SU-DHL-6 (cell line): Measurements from ENCODE around the gene LRRTM3.

ENCODE experiments used
- H2AFZ ChIP-seq: fragments of 200-600 bp; sonication (generic); 2 replicates; pipeline ENCODE4 v1.6.1; 2014; ENCODE audit warnings: low read depth, mild to moderate bottlenecking, moderate library complexity, mixed read lengths, antibody characterized with exemption, low read length; ENCODE audit not compliant: severe bottlenecking
- H3F3A ChIP-seq: fragments of 200-600 bp; shearing (Covaris generic); 2 replicates; pipeline ENCODE4 v1.6.0; 2016; ENCODE audit warnings: antibody characterized with exemption, mild to moderate bottlenecking; ENCODE audit not compliant: insufficient read depth
- H3K27ac ChIP-seq: fragments of 200-600 bp; sonication (generic); 2 replicates; pipeline ENCODE4 v1.5.1; 2016; ENCODE audit warnings: low read depth, mild to moderate bottlenecking, low read length, moderate library complexity, mixed read lengths
- H3K27me3 ChIP-seq: fragments of 200-600 bp; sonication (generic), shearing (Covaris generic); 2 replicates; pipeline ENCODE4 v1.6.0; 2014; ENCODE audit warnings: mild to moderate bottlenecking, low read length
- H3K36me3 ChIP-seq: fragments of 200-600 bp; sonication (generic); 2 replicates; pipeline ENCODE4 v1.6.1; 2014; ENCODE audit warnings: mild to moderate bottlenecking, low read length, mixed read lengths
- H3K4me2 ChIP-seq: fragments of 300-600, 200-600 bp; shearing (Covaris generic), sonication (generic); 2 replicates; pipeline ENCODE4 v1.6.0; 2014; ENCODE audit warnings: low read length, low read depth, mild to moderate bottlenecking; ENCODE audit not compliant: poor library complexity, severe bottlenecking
- H3K4me3 ChIP-seq: fragments of 200-600 bp; sonication (generic); 2 replicates; pipeline ENCODE4 v1.5.1; 2014; ENCODE audit warnings: antibody characterized with exemption, low read length, mild to moderate bottlenecking, mixed read lengths; ENCODE audit not compliant: insufficient read depth, poor library complexity, severe bottlenecking
- H3K79me2 ChIP-seq: fragments of 200-600 bp; sonication (generic); 2 replicates; pipeline ENCODE4 v1.6.1; 2014; ENCODE audit warnings: mild to moderate bottlenecking, low read length, moderate library complexity; ENCODE audit not compliant: insufficient read depth
- H3K9ac ChIP-seq: fragments of 200-600 bp; sonication (generic); 2 replicates; pipeline ENCODE4 v1.7.0; 2014; ENCODE audit warnings: mild to moderate bottlenecking, low read length
- H3K9me2 ChIP-seq: fragments of 200-600 bp; sonication (generic); replicated peaks from 2 replicates; pipeline ENCODE4 v1.6.1; 2014; ENCODE audit warnings: low read length; ENCODE audit not compliant: insufficient read depth
- H3K9me3 ChIP-seq: fragments of 200-600 bp; sonication (generic); 2 replicates; pipeline ENCODE4 v1.6.1; 2014; ENCODE audit warnings: low read length, mixed read lengths; ENCODE audit not compliant: insufficient read depth
- H4K20me1 ChIP-seq: fragments of 200-600 bp; sonication (generic); 2 replicates; pipeline ENCODE4 v1.6.1; 2014; ENCODE audit warnings: low read depth, mild to moderate bottlenecking, antibody characterized with exemption, low read length, moderate library complexity, mixed read lengths
- EZH2phosphoT487 ChIP-seq: fragments of 200-600 bp; sonication (generic), shearing (Covaris generic); conservative IDR thresholded peaks from 2 replicates; pipeline ENCODE4 v1.6.1; 2018; ENCODE audit warnings: mild to moderate bottlenecking, antibody characterized with exemption, low read length, moderate library complexity, mixed read lengths
- TF ChIP-seq, protein P1 (sequence below): fragments of 200-600 bp; sonication (generic); IDR thresholded peaks from one replicate; pipeline ENCODE4 v1.5.1; 2017; ENCODE audit warnings: antibody characterized with exemption, mild to moderate bottlenecking, low read length, moderate library complexity; ENCODE audit not compliant: insufficient read depth, poor library complexity, severe bottlenecking

Gene LRRTM3

DNA sequence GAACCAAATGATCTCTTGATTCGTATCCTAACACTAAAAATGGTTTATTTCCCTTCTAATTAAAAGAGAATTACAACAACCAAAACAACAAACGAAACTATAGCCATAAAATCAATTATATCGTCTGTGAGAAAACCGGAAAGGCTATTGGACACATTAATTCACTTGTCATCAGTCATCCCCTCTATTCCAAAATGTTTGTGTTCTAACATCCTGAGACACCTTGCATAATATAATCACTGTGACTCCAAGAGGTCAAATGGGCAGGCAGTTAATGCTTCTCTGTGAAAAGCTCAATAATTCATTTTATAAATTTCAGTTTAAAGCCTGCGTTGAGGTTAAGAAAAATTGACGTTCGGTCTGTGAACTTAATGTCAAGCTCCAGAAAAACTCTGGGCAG is 463 bp upstream of the LRRTM3 start:
- no peaks in the 10 kb centered on the region for H3F3A ChIP-seq
- H3K9ac ChIP-seq = no peak overlapping the region
- TF ChIP-seq, protein P1, sequence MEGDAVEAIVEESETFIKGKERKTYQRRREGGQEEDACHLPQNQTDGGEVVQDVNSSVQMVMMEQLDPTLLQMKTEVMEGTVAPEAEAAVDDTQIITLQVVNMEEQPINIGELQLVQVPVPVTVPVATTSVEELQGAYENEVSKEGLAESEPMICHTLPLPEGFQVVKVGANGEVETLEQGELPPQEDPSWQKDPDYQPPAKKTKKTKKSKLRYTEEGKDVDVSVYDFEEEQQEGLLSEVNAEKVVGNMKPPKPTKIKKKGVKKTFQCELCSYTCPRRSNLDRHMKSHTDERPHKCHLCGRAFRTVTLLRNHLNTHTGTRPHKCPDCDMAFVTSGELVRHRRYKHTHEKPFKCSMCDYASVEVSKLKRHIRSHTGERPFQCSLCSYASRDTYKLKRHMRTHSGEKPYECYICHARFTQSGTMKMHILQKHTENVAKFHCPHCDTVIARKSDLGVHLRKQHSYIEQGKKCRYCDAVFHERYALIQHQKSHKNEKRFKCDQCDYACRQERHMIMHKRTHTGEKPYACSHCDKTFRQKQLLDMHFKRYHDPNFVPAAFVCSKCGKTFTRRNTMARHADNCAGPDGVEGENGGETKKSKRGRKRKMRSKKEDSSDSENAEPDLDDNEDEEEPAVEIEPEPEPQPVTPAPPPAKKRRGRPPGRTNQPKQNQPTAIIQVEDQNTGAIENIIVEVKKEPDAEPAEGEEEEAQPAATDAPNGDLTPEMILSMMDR = no peak
- TF ChIP-seq EZH2phosphoT487 = no peak
- no peak overlapping the region for H2AFZ ChIP-seq
- H4K20me1 ChIP-seq = no peaks in the 10 kb centered on the region
- no peaks in the 10 kb centered on the region for H3K79me2 ChIP-seq
- no peak overlapping the region for H3K4me3 ChIP-seq
- no peaks in the 10 kb centered on the region for H3K9me2 ChIP-seq
- no peaks in the 10 kb centered on the region for H3K36me3 ChIP-seq
- H3K9me3 ChIP-seq = no peaks in the 10 kb centered on the region
- H3K4me2 ChIP-seq = no peak overlapping the region
- H3K27ac ChIP-seq = no peak overlapping the region
- no peaks in the 10 kb centered on the region for H3K27me3 ChIP-seq

DNA sequence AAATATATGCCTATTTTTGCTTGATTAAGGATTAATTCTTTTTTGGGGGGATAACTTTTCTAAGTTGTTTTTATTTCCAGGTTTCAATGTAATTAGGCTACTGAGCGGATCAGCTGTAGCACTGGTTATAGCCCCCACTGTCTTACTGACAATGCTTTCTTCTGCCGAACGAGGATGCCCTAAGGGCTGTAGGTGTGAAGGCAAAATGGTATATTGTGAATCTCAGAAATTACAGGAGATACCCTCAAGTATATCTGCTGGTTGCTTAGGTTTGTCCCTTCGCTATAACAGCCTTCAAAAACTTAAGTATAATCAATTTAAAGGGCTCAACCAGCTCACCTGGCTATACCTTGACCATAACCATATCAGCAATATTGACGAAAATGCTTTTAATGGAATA is 1.0 kb downstream of the LRRTM3 start:
- H3K27me3 ChIP-seq = no peaks in the 10 kb centered on the region
- no peaks in the 10 kb centered on the region for H3F3A ChIP-seq
- H3K9me3 ChIP-seq = no peaks in the 10 kb centered on the region
- H3K4me3 ChIP-seq = no peak overlapping the region
- no peaks in the 10 kb centered on the region for H3K36me3 ChIP-seq
- no peak overlapping the region for H3K27ac ChIP-seq
- H3K4me2 ChIP-seq = no peak overlapping the region
- H3K79me2 ChIP-seq = no peaks in the 10 kb centered on the region
- H3K9me2 ChIP-seq = no peaks in the 10 kb centered on the region
- no peak overlapping the region for H3K9ac ChIP-seq
- H4K20me1 ChIP-seq = no peaks in the 10 kb centered on the region
- no peak overlapping the region for H2AFZ ChIP-seq
- no peak for TF ChIP-seq EZH2phosphoT487
- TF ChIP-seq, protein P1 = no peak

DNA sequence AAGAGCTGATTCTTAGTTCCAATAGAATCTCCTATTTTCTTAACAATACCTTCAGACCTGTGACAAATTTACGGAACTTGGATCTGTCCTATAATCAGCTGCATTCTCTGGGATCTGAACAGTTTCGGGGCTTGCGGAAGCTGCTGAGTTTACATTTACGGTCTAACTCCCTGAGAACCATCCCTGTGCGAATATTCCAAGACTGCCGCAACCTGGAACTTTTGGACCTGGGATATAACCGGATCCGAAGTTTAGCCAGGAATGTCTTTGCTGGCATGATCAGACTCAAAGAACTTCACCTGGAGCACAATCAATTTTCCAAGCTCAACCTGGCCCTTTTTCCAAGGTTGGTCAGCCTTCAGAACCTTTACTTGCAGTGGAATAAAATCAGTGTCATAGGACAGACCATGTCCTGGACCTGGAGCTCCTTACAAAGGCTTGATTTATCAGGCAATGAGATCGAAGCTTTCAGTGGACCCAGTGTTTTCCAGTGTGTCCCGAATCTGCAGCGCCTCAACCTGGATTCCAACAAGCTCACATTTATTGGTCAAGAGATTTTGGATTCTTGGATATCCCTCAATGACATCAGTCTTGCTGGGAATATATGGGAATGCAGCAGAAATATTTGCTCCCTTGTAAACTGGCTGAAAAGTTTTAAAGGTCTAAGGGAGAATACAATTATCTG is 1.6 kb downstream of the LRRTM3 start:
- no peak overlapping the region for H3K9ac ChIP-seq
- H3F3A ChIP-seq = no peaks in the 10 kb centered on the region
- H3K36me3 ChIP-seq = no peaks in the 10 kb centered on the region
- H3K27me3 ChIP-seq = no peaks in the 10 kb centered on the region
- no peak for TF ChIP-seq EZH2phosphoT487
- TF ChIP-seq, protein P1 = no peak
- H3K27ac ChIP-seq = no peak overlapping the region
- no peaks in the 10 kb centered on the region for H3K9me2 ChIP-seq
- no peak overlapping the region for H2AFZ ChIP-seq
- no peaks in the 10 kb centered on the region for H3K9me3 ChIP-seq
- H3K4me3 ChIP-seq = no peak overlapping the region
- no peaks in the 10 kb centered on the region for H4K20me1 ChIP-seq
- H3K79me2 ChIP-seq = no peaks in the 10 kb centered on the region
- H3K4me2 ChIP-seq = no peak overlapping the region
